PC-9 (cell line): ENCODE data around the gene PRSS50.
A peak's percentile ranks its signal among the peaks of the same experiment; 100 is the strongest.

ENCODE experiments used
- CTCF ChIP-seq: fragments of 200-600 bp; sonication (generic); conservative IDR thresholded peaks from 2 replicates; pipeline ENCODE4 v1.6.1; 2017; ENCODE audit warnings: mixed run types, antibody characterized with exemption, mild to moderate bottlenecking, moderate library complexity
- EZH2 ChIP-seq: fragments of 200-600 bp; sonication (generic); IDR thresholded peaks from 2 replicates; pipeline ENCODE4 v1.8.0; 2017; ENCODE audit warnings: antibody characterized with exemption, low read depth

DNA sequence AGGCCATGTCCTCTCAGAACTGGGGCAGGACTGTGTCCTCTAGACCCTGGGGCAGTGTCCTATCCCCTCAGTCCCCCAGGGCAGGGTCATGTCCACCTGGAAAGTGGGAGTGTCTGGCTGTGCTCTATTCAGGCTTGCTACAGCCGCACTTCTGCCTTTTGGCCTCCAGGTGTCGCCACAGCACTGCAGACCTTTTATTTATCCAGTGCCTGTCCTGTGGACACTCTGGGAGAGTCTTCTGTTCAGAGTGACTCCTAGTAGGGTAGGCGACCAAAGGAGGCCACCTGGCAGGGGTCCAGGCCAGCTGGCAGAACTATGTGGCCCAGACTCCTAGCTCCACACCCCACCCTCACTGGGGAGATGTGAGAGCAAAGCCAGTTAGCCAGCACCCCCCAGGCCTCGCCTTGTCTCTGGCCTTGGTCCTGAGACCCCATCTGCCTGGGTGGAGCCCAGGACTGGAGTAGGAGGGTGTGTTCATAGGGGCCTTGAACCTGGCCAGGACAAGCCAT lies 12.6 kb downstream of the PRSS50 start:
- TF ChIP-seq CTCF, result peak; percentile 90
- no peak for TF ChIP-seq EZH2
